Measurements from ENCODE around the gene ELOVL2.
"Not testable (repeated sequence)": the region's sequence is repeated elsewhere in the genome, so short reads cannot be mapped to it uniquely, and the experiment has no call there.

ELOVL2 gene

DNA sequence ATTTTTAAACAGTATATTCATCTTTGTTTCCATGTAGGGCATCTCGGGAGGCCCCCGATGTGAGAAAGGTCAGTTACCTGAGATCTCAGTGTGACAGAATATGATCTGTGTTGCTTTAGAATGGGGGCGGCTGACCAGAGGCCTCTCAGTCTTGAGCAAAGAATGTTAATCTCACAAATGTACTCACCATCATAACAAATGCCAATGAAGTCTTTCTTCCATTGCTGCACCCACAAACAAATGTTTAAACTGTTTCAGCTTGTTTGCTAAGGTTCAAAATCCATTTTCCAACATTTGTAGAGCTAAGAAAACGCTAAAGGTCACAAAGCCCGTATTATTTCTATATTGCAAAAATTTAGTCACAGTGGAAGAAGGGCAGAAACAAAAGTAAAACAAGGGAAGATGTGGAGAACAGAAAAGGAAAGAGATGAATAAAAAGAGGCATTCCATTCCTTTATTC is 31.8 kb downstream of the ELOVL2 start:
- H3K36me3 ChIP-seq = peaks cover 0 to 29% (median 11%) of the 10 kb centered on the region in 11 experiments; a peak in 11 of 22 replicates
- no peak for TF ChIP-seq Cebpa-rat (IDR thresholded peaks at IDR 0.05)
- no peaks in the 10 kb centered on the region for H3K27me3 ChIP-seq
- no peak overlapping the region for H3K27ac ChIP-seq
- H3K9me3 ChIP-seq (replicated peaks in 1 of 11) = no peaks in the 10 kb centered on the region; a peak in 1 of 22 replicates
- H3K9ac ChIP-seq = no peak overlapping the region
- peaks cover 5 to 58% (median 28%) of the 10 kb centered on the region in 10 experiments; a peak in 19 of 20 replicates for H3K4me1 ChIP-seq
- peak overlapping the region in 3 of 11 experiments; percentile 64 to 71 (median 69); a peak in 4 of 22 replicates for H3K4me2 ChIP-seq
- peaks cover 0 to 12% (median 0%) of the 10 kb centered on the region in 11 experiments; a peak in 2 of 22 replicates for H4K20me1 ChIP-seq
- no peak overlapping the region for H3K4me3 ChIP-seq

DNA sequence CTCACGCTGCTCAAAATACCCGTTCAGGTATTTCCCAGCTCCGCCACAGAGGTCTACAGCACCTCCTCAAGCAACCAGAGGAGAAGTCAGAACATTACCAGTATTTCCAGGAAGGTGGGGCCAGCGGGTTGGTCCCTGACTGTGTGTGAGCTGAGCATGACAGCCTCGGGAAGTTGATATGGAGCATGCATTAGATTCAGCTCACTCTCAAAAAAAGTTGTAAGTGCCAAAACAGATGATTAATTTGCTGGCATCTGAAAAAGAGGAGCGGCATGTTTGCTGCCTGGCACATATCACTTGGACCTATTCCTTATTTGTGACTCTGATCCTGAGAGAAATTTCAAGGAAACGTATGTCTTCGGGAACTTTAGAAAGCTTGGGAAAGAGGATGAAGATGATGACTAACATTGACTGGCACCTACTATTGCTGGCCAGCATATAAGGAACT is 32.3 kb downstream of the ELOVL2 start:
- H3K27ac ChIP-seq = no peak overlapping the region
- no peaks in the 10 kb centered on the region for H3K27me3 ChIP-seq
- no peak for TF ChIP-seq Cebpa-rat (IDR thresholded peaks at IDR 0.05)
- no peak overlapping the region for H3K4me3 ChIP-seq
- peaks cover 0 to 34% (median 15%) of the 10 kb centered on the region in 11 experiments; a peak in 11 of 22 replicates for H3K36me3 ChIP-seq
- H3K4me2 ChIP-seq = peak overlapping the region in 1 of 11 experiments; percentile 69; a peak in 1 of 22 replicates
- H4K20me1 ChIP-seq = peaks cover 0 to 12% (median 0%) of the 10 kb centered on the region in 11 experiments; a peak in 2 of 22 replicates
- no peak overlapping the region for H3K9ac ChIP-seq
- H3K9me3 ChIP-seq (replicated peaks in 1 of 11) = no peaks in the 10 kb centered on the region; a peak in 1 of 22 replicates
- H3K4me1 ChIP-seq = peaks cover 5 to 56% (median 28%) of the 10 kb centered on the region in 10 experiments; a peak in 19 of 20 replicates

DNA sequence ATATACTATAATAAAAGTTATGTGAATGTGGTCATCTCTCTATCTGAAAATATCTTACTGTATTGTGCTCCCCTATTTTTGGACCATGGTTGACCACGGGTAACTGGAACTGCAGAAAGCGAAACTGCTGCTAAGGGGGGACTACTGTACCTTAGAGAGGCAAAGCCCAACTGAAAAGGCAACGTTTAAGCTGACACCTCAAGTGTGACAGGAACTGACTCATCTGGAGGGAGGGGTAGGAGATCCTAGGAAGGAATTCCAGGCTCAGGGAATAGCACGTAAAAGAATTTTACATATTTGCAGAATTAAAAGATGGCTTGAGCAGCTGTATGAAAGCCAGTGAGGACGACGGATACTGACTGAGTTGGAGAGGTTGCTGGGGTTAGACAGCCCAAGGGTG is 34.8 kb downstream of the ELOVL2 start:
- Histone ChIP-seq H3K4me2 (peak overlapping the region in 9 of 11 experiments; percentile 15 to 53 (median 36); a peak in 15 of 22 replicates), H3K27me3 (no peaks in the 10 kb centered on the region), H3K4me3 (no peak overlapping the region), H4K20me1 (peaks cover 0 to 12% (median 0%) of the 10 kb centered on the region in 11 experiments; a peak in 2 of 22 replicates), H3K36me3 (peaks cover 0 to 52% (median 28%) of the 10 kb centered on the region in 11 experiments; a peak in 13 of 22 replicates), H3K4me1 (peaks cover 5 to 51% (median 28%) of the 10 kb centered on the region in 10 experiments; a peak in 19 of 20 replicates), H3K9me3 (replicated peaks in 1 of 11) (no peaks in the 10 kb centered on the region), H3K27ac (no peak overlapping the region), H3K9ac (no peak overlapping the region)
- TF ChIP-seq Cebpa-rat (IDR thresholded peaks at IDR 0.05) = no peak

DNA sequence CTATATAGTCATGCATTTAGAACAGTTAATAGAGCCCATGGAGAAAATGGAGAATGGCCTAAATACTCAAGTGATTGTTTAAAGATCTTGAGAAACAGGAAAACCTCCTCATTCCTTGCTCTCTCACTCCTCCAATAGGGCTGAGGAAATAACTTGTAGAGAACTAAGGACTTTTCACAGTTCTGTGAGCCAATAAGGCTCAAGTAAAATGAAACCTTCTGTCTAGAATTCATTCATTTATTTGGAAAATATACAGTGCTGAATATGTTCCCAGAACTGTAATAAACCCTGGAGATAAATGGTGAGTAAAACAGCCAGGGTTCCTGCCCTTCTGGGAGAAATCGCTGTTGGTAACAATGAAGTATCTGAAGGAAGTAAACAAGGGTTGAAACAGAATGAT is 35.3 kb downstream of the ELOVL2 start:
- Histone ChIP-seq H3K4me1 (peaks cover 5 to 47% (median 26%) of the 10 kb centered on the region in 10 experiments; a peak in 19 of 20 replicates), H4K20me1 (peaks cover 0 to 10% (median 0%) of the 10 kb centered on the region in 11 experiments; a peak in 2 of 22 replicates), H3K27ac (no peak overlapping the region), H3K9me3 (replicated peaks in 1 of 11) (peaks cover 0 to 2% (median 0%) of the 10 kb centered on the region in 11 experiments; a peak in 2 of 22 replicates), H3K27me3 (no peaks in the 10 kb centered on the region), H3K36me3 (peaks cover 0 to 58% (median 29%) of the 10 kb centered on the region in 11 experiments; a peak in 13 of 22 replicates), H3K4me2 (peak overlapping the region in 8 of 11 experiments; percentile 17 to 53 (median 37); a peak in 9 of 22 replicates), H3K4me3 (no peak overlapping the region), H3K9ac (no peak overlapping the region)
- no peak for TF ChIP-seq Cebpa-rat (IDR thresholded peaks at IDR 0.05)

DNA sequence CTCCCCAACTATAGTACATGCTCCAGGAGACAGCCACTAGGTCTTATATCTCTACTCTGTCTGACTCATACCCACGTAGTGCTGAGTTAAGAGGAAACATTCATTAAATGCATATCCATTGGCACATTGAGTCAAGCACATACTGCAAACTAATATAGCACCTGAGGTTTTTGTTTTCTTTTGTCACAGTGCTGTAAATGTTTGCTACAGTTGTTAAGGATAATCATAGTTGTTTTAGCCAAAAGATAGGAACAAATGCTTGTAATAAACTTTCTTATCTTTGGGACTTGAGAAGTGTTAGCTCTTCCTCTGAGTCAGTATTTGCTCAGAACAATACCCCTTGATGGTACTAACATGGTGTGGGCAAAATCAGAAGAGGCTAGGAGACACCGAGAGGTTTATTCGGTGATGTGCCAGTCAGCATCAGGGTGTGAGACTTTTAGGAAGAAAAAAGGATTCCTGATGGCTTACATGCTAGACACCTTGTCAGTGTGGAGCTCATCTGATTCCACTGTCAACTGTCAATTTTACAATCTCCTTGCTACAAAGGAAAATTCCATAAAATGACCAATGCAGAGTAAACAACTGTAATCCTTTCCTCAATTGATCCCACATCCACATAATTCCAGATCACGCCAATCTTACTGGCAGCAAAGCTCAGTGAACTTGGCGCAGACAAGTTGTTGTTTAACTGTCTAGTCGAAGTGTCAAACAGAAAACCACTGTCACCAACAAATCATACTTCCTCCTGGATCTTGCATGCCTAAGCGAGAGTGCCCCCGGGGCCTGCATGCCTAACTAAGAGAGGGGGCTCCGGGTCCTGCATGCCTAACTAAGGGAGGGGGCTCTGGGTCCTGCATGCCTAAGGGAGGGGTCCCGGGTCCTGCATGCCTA is 36.1 kb downstream of the ELOVL2 start:
- TF ChIP-seq Cebpa-rat (IDR thresholded peaks at IDR 0.05) = no peak
- peaks cover 0 to 65% (median 35%) of the 10 kb centered on the region in 11 experiments; a peak in 13 of 22 replicates for H3K36me3 ChIP-seq
- peaks cover 0 to 6% (median 0%) of the 10 kb centered on the region in 11 experiments; a peak in 2 of 22 replicates for H4K20me1 ChIP-seq
- no peak overlapping the region for H3K4me2 ChIP-seq
- H3K27me3 ChIP-seq = no peaks in the 10 kb centered on the region
- H3K9me3 ChIP-seq (replicated peaks in 1 of 11) = peaks cover 0 to 5% (median 0%) of the 10 kb centered on the region in 11 experiments; a peak in 2 of 22 replicates
- no peak overlapping the region for H3K27ac ChIP-seq
- H3K4me3 ChIP-seq = no peak overlapping the region
- H3K4me1 ChIP-seq = peaks cover 5 to 38% (median 17%) of the 10 kb centered on the region in 10 experiments; a peak in 19 of 20 replicates
- no peak overlapping the region for H3K9ac ChIP-seq

DNA sequence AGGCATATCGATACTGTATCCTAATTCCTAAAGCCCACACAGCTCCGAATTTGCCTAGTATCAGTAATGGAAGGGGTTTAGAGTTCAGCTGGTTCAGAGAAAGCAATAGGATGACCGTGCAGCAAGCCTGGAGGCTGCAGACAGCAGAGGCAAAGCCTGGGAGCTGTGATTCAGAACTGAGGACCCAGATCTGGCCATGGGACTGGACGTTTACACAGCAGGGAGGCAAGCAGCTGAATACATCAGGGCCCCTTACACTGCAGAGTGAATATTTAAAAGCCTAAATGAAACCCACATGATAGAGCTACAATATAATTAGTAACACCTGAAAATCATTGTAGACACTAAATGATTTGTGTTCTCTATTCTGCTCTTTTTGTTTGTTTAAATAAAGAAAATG is 38.0 kb downstream of the ELOVL2 start:
- Histone ChIP-seq H4K20me1 (no peaks in the 10 kb centered on the region), H3K36me3 (peaks cover 0 to 84% (median 43%) of the 10 kb centered on the region in 11 experiments; a peak in 13 of 22 replicates), H3K9ac (no peak overlapping the region), H3K27ac (no peak overlapping the region), H3K27me3 (no peaks in the 10 kb centered on the region), H3K4me2 (no peak overlapping the region), H3K4me3 (no peak overlapping the region), H3K4me1 (peaks cover 5 to 23% (median 12%) of the 10 kb centered on the region in 10 experiments; a peak in 18 of 20 replicates), H3K9me3 (replicated peaks in 1 of 11) (peaks cover 0 to 5% (median 0%) of the 10 kb centered on the region in 11 experiments; a peak in 2 of 22 replicates)
- no peak for TF ChIP-seq Cebpa-rat (IDR thresholded peaks at IDR 0.05)

DNA sequence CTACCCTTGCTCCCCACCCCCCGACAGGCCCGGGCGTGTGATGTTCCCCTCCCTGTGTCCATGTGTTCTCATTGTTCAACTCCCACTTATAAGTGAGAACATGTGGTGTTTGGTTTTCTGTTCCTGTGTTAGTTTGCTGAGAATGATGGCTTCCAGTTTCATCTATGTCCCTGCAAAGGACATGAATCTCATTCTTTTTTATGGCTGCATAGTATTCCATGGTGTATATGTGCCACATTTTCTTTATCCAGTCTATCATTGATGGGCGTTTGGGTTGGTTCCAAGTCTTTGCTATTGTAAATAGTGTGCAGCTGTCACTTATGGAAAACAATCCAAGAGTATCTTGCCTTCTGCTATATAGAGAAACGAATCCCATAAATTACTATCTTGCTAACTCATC is 40.8 kb downstream of the ELOVL2 start:
- not testable (repeated sequence) for H3K4me1 ChIP-seq; H3K4me2 ChIP-seq; H3K9ac ChIP-seq; H3K27ac ChIP-seq; H3K4me3 ChIP-seq; H3K9me3 ChIP-seq (replicated peaks in 1 of 11); H4K20me1 ChIP-seq; H3K27me3 ChIP-seq
- H3K36me3 ChIP-seq = peaks cover 0 to 92% (median 52%) of the 10 kb centered on the region in 11 experiments; a peak in 13 of 22 replicates

DNA sequence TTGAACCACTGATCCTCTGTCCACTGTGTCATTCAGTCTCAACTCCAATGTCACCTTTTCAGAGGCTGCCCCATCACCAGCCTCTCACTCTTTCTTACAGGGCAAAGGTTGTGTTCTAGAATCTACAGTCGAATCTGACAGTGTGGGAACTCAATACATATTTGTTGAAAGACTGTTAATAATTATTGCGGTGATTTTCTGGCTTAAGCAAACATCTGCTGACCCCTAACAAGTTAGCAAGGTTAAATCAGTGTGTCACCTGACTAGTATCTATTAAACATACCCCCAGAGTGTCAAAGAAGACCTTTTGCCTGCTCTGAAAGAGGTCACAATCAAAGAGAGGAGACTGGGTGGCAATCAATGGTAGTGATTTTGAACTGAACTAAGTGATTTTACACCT is 41.9 kb downstream of the ELOVL2 start:
- no peak for TF ChIP-seq Cebpa-rat (IDR thresholded peaks at IDR 0.05)
- H3K36me3 ChIP-seq = peaks cover 0 to 93% (median 49%) of the 10 kb centered on the region in 11 experiments; a peak in 13 of 22 replicates

DNA sequence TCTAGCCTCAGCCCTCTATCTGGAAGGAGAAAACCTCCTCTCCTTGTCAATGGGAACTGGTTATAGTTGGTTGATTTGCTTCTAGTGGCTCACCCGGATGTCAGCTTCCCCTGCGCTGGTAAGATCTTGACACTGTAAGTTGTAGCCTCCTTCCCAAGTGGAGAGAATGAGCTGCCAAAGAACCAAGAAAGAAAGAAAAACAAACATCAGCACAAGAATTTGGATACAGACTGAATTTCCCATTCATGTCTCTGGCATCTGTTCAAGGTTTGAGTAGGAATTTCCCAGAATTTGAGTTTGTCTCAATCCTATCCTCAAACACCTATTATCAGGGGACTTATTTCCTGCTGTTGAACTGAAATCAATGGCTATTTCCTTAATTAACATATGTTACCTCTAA is 44.1 kb downstream of the ELOVL2 start:
- no peak for TF ChIP-seq Cebpa-rat (IDR thresholded peaks at IDR 0.05)
- Histone ChIP-seq H3K27ac (no peak overlapping the region), H3K9me3 (replicated peaks in 1 of 11) (peaks cover 0 to 5% (median 0%) of the 10 kb centered on the region in 11 experiments; a peak in 2 of 22 replicates), H3K9ac (no peak overlapping the region), H4K20me1 (no peaks in the 10 kb centered on the region), H3K36me3 (peaks cover 0 to 82% (median 44%) of the 10 kb centered on the region in 11 experiments; a peak in 13 of 22 replicates), H3K4me1 (no peaks in the 10 kb centered on the region), H3K4me3 (no peak overlapping the region), H3K4me2 (no peak overlapping the region), H3K27me3 (no peaks in the 10 kb centered on the region)

More for the DNA sequence above, 41.9 kb downstream of the ELOVL2 start:
- H3K9ac ChIP-seq = no peak overlapping the region
- no peak overlapping the region for H3K27ac ChIP-seq
- peaks cover 0 to 5% (median 0%) of the 10 kb centered on the region in 11 experiments; a peak in 2 of 22 replicates for H3K9me3 ChIP-seq (replicated peaks in 1 of 11)
- no peak overlapping the region for H3K4me3 ChIP-seq
- H3K4me2 ChIP-seq = no peak overlapping the region
- no peaks in the 10 kb centered on the region for H4K20me1 ChIP-seq
- no peaks in the 10 kb centered on the region for H3K27me3 ChIP-seq
- H3K4me1 ChIP-seq = no peaks in the 10 kb centered on the region

Measured in BLaER1 treated with 17β-estradiol and CSF1 and Interleukin-3, amounts not matched to agents 10 nM and 100 nM (cell line).